DMS79 (cell line): ENCODE data around the gene CLDND2.

Experiments used
- DNase-seq: peaks from one replicate; lab custom pipeline; 2025; lab: John Stamatoyannopoulos, UW

The CLDND2 gene

GRCh38 chr19:51330366-51330765, 38.4 kb downstream of the CLDND2 start:
- no peak for DNase-seq

DNA sequence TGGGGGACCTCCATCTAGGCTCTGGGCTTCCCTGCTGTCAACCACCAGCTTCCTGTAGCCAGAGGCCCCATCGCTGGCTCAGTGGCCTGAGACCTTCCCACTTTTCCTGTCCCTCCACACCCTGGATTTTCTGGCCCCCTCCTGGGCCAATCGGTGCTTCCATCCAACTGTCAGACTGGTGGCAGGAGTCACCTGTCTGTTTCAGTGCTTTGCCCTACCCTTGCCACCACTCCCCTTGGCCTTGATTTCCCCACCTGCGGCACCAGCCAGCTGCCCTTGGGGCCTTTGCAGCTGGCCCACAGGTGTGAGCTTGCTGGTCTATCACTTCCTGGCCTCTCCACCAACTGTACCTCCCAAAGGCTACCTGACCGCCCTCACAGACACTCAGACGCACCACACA, 39.4 kb downstream of the CLDND2 start:
- DNase-seq, result no peak

GRCh38 chr19:51327066-51328001, 41.5 kb downstream of the CLDND2 start:
- no peak for DNase-seq

GRCh38 chr19:51326216-51327065, 42.4 kb downstream of the CLDND2 start:
- DNase-seq, result no peak

- no peak for DNase-seq
Measured at GRCh38 chr19:51325161-51325976, 43.4 kb downstream of the CLDND2 start.

DNA sequence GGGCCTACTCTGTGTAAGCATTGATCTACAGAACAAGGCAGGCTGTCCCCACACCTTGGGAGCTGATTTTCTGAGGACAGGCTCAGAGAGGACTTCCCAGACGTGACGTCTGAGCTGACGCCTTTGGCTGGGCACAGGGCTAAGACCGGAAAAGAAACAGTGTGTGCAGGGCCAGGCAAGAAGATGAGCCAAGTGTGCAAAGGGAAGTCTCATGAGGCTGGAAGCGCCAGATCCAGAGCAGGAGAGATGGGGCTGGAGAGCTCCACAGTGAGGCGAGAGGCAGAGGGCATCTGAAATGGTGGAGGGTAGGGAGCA, 44.7 kb downstream of the CLDND2 start:
- no peak for DNase-seq

GRCh38 chr19:51323481-51324166, 45.2 kb downstream of the CLDND2 start:
- no peak for DNase-seq

- no peak for DNase-seq
Measured at GRCh38 chr19:51321799-51322198, 47.0 kb downstream of the CLDND2 start.

- peak; percentile 57 for DNase-seq
Measured at GRCh38 chr19:51320280-51320657, 48.5 kb downstream of the CLDND2 start.

- DNase-seq, result peak; percentile 26
Measured at GRCh38 chr19:51319649-51320279, 49.0 kb downstream of the CLDND2 start.

GRCh38 chr19:51318687-51319648, 49.8 kb downstream of the CLDND2 start:
- no peak for DNase-seq

GRCh38 chr19:51317968-51318367, 50.8 kb downstream of the CLDND2 start:
- no peak for DNase-seq

DNA sequence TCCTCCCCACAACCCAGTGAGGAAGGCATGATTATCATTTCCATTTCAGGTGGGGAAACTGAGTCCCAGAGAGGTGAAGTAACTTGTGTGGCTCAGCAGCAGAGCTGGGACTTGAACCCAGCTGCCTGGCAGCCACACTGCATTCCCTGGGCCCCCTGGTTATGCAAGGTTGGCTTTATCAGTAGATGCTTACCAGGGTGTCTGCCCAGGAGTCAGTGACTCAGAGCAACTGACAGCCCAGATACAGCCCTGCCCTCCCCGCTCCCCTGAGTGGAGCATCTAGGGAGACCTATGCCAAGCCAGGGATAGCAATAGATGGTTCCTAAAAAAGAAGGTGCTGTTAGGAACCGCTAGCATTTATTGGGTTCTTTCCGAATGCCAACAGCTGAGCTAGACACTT, 51.4 kb downstream of the CLDND2 start:
- DNase-seq, result no peak
